Jurkat, Clone E6-1 (cell line): ENCODE data around the gene HORMAD2.
A peak's percentile ranks its signal among the peaks of the same experiment; 100 is the strongest.

Source experiments
- DNase-seq: peaks from one replicate; pipeline ENCODE4 v3.0.0-alpha.2; 2011; ENCODE audit warnings: low read depth, low spot score
- H3K4me3 ChIP-seq: 2 replicates; pipeline ENCODE4 v1.5.1; 2011; ENCODE audit warnings: mild to moderate bottlenecking, low read length, control low read depth, moderate library complexity

HORMAD2 gene

DNA sequence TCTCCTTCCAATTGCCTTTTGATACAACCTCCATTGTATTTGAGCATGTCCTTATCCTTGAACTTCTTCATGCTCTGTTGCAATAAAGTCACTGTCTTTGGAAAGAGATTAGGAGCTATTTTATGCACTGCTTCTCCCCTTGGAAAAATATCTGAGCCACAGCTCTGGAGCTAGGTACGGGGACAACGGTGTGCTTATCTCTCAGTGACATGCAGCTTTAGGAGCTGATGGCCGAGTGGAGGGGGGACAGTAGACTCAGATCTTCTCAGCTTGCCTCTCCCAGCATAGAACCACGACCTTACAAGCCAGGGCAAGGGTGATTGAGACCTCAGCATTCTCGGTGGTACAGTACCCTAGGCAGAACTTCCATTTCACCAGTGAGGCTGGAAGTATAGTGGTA lies 64.1 kb downstream of the HORMAD2 start:
- no peak for DNase-seq
- H3K4me3 ChIP-seq = no peak overlapping the region

DNA sequence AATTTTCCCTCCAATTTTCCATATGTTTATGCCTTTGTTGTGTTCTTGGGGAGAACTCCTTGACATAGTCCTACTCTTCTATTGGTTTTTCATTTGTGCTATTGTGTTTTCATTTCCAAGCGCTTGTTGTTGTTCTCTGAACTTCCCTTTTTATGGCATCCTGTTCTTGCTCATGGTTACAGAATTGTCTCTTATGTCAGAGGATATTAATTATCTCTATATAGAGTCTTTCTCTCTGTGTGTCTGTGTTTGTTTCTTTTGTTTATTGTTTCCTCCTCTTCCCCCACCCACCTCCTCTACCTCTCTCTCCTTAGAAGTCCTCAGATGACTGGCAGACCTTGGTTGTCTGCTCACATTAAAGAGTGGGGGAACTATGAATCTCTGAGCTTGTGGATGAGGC lies 69.9 kb downstream of the HORMAD2 start:
- no peak overlapping the region for H3K4me3 ChIP-seq
- no peak for DNase-seq

DNA sequence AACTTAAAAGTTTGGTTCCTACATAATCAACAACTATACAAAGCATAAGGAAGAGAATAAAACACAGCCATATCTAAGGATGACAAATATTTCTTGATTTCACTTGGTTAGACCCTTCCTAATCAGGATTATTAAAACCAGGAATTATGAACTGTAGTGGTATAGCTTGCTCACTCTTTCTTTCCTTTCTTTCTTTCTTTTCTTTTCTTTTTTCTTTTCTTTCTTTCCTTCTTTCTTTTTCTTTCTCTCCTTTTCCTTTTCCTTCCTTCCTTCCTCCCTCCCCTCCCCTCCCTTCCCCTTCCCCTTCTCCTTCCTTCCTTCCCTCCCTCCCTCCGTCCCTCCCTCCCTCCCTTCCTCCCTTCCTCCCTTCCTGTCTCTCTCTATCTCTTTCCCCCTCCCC lies 78.0 kb downstream of the HORMAD2 start:
- H3K4me3 ChIP-seq = no peak overlapping the region
- no peak for DNase-seq

DNA sequence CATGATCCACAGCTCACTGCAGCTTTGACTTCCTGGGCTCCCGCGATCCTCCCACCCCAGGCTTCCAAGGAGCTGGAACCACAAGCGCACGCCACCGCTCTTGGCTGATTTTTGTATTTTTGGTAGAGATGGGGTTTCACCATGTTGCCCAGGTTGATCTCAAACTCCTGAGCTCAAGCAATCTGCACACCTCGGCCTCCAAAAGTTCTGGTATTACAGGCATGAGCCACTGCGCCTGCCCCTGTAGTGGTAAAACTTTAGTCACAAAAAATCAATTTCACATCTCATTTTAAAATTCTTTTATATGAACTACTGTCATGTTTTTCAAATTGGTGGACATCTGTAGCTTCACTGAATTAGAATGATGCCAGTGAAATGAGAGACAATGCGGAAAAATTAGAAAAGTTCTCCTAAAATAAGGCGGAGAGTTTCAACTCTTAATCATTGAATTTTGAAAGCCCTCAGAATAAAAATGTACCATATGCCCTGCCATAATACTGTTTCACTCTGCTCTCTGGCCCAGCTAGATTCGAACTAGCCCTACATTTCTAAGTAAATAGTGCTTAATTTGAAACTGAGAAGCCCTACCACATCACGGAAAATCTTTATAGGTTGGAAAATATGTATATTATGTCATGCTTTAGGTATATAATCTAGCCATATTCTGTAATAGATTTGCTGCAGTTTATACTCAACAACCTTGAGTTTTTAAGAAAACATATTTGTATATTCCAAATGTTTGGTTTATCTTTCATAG lies 78.7 kb downstream of the HORMAD2 start:
- no peak for DNase-seq

DNA sequence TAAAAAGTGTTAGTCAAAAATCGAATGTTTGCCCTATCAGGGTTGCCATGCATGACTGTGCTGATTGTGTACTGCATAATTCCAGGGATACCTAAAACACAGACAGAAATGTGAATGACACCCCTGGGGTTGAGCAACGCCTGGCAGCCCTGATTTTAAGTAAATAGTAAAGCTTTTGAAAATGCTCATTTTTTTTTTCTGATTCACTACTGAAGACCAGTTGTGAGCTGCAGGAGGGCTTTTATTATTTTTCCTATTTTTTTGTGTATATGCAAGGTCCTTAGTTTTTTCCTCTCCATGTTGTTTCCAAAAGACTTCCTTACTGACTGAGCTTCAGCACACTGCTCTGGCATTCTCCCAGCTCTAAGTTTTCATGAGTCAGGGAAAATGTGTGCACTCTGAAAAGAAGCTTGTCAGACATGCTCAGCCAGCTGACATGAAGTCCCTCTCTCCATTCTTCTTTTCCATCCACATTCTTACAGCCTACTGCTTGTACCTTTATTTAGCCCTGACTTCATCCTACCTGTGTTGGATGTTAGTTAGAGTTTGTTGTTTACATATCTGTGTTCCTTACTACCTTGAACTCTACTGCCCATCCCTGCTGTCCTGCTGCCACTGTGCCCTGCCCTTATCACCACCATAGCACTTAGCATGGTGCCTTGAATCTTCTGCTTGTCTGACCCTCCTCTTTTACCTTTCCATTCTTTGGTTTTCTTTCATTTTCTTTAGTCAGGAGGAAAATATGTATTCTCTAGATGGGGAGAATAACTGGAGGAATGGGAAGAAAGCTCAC lies 79.5 kb downstream of the HORMAD2 start:
- DNase-seq = no peak
- no peak overlapping the region for H3K4me3 ChIP-seq

More for the DNA sequence above, 78.7 kb downstream of the HORMAD2 start:
- no peak overlapping the region for H3K4me3 ChIP-seq

DNA sequence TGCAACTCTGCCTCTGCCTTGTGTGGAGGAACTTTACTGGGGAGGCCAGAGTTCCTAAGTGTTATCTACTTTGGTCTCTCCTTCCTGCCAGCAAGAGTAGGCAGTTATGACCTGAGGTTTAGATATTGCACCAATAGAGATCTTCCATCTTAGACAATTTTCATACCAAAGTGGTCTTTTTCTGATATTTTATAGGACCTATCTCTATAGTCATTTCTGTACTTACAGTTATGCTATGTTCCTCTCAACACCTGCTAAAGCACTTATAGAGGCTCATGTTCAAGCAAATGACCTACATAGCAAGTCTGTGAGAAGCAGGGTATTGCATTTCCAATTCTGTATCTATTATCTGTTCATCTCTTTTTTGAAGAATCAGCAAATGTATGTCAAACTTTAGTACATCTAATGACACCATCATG lies 80.8 kb downstream of the HORMAD2 start:
- no peak for DNase-seq
- H3K4me3 ChIP-seq = no peak overlapping the region

DNA sequence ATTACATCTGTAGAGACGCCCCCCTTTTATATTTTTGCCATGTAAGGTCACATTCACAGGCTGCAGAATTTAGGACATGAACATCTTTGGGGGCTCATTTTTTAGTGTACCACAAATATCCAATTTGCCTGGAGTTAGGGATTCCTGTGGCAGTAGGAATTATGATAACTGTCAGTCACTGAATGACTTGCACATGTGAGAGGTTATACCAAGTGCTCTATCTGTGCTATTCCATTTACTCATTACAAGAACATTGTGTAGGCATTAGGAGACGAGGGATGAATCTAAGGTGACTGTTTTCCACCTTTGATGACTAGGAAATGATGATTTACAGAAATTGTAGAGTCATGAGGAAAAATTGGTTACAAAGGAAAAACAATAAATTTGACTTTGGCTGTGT lies 87.0 kb downstream of the HORMAD2 start:
- H3K4me3 ChIP-seq = no peak overlapping the region
- DNase-seq = no peak

DNA sequence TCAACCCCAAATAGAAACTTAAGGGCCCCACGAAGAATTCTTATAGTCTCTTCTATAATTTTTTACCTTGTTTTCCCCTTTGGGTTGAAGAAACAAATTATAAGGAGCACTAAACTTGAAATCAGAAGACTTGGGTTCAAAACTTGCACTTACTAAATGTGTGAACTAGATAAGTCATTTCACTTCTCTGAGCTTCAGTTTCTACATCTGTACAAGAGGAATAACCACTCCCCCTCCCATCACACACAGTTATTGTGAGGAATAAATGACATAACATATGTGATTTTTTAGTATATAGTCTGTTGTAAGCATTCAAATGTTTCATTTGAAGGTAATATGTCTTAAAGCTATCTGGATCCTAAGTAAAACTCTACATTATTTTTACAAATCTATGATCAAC lies 87.5 kb downstream of the HORMAD2 start:
- H3K4me3 ChIP-seq = no peak overlapping the region
- DNase-seq = no peak

DNA sequence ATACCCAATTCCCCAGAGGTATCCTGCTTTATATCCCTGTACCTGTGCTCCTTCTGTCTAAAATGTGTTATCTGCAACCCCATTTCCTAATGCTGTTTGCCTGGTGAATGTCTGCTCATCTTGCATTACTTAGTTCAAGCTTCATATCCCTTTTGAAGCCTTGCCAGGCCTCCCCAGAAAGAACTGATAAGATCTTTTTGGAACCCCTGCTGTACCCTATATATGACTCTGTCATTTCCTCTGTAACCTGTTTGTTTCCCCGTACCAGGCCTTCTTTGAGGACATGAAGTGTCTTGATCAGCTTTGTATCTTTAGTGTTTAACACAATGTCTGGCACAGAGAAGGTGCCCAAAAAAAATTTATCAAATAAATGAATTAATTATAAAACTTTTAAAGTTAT lies 88.7 kb downstream of the HORMAD2 start:
- DNase-seq = peak; percentile 71
- H3K4me3 ChIP-seq = no peak overlapping the region

DNA sequence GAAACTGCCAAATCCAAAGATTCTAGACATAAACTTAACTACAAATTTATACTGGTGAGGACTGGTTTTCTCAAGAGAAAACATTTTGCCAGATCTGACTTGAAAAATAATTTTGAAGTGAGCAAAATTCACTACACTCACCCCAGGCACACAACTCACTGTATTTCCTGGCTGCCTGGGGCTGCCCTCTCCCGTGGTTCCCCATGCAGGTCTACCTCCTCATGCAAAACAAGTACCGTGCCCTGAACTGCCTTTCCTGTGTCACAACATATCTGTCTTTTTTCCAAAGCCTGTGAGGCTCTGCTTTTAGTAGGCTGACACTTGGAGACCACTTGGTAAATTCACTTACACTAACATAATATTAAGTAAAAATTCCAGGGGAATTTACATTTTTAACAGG lies 89.9 kb downstream of the HORMAD2 start:
- no peak for DNase-seq

DNA sequence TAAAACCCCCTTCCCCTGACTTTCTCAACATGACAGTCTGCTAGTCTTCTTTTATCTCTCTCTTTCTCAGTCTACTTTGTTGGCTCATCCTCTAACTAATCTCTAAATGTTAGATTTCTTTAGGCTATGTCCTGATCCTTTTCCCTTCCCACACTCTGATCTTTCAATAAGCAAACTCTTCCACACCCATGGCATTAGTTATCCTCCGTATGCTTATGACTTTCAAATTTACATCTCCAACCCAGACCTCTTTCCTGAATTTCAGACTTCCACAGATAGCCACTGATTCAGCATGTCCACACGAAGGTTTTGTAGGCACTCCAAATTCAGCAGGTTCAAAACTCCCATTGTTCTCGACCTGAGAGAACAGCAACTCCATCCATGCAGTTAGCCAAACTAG lies 90.7 kb downstream of the HORMAD2 start:
- DNase-seq = no peak
- H3K4me3 ChIP-seq = no peak overlapping the region

More for the DNA sequence above, 89.9 kb downstream of the HORMAD2 start:
- no peak overlapping the region for H3K4me3 ChIP-seq

DNA sequence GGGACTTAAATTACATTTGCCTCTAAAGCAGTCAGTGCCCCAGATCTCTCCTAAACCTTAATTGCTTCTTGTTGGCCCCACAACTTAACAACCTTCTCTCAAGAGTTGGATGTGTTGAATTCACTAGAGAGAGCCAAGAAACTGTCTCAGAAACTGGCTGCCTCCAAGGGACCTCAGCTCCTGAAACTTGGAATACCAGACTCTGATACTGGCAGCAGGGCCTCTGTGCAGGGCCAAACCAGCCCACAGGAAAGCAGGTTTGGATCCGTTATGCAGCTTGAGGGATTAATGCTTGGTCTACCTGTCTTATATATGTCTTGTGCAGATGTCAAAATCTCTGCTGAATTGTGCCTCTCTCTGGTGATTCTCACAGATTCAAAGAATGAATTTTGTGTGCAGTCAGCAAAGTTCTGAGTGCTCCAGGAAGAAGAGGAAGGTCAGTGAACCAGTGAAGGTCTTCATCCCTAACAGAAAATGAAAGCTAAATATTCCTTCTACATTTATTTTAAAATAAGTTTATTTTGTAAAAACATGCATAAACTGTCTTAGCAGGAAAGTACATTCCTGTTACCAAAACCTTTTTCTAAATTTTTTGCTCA lies 95.5 kb downstream of the HORMAD2 start:
- no peak overlapping the region for H3K4me3 ChIP-seq
- DNase-seq = no peak

DNA sequence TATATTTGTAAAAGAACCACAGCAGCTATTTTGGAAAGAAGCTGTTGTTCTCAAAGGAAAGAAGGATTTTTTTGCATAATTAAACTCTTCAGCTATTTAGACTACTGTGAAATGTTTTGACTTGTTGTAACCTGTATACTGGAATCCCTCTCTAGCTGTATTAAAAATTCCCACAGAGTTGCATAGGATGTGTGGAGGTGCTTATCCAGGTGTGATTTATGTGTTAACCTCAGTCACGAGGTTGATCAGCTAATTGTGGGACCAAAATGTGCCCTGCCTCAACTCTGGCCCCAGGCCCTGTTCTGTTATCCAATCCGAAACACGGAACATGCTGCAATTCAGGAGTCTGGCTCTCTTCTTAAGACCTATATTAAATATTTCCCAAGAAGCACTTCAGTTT lies 96.2 kb downstream of the HORMAD2 start:
- no peak overlapping the region for H3K4me3 ChIP-seq
- no peak for DNase-seq

DNA sequence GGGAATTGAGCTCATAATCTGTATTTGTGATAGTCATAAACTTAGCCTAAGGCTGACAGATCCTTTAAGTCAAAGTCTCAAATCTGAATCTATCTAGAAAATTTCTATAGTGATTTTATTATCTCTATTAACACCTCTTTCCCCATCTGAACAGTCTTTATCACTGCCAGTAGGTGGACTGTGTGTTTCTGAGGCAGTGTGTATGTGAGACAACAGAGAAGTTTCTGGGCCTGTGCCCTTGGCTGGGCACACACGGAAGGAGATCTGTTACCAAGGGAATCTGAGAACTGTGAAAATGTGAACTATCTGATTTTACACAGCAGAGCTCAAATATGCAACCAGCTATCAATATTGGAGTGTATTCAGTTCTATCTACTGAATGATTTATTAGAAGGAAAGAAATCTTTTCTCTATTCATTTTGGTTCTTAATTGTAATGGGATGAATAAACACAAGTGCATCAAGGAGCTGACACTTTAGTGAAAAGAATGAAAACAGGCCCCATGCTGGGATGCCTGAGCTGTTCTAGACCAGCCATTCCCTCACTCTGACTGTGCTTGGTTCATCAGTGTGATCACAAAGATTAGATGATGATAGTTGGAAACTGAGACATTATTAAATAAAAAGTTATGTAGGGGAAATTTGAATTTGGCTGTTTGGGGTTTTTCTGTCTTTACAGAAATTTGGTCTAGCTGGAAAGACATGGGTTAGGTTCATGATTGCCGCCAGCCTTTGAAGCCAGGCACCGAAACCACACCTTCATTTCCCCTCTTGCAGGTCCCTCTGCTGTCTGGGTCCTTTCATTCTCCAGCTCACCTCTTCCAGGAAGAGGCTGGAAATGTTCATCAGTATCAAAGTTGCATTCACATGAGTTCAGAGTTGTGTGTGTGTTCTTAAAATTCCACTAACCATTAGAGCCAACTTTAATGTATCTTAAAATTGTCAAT lies 98.2 kb downstream of the HORMAD2 start:
- no peak overlapping the region for H3K4me3 ChIP-seq
- peak; percentile 74 for DNase-seq

DNA sequence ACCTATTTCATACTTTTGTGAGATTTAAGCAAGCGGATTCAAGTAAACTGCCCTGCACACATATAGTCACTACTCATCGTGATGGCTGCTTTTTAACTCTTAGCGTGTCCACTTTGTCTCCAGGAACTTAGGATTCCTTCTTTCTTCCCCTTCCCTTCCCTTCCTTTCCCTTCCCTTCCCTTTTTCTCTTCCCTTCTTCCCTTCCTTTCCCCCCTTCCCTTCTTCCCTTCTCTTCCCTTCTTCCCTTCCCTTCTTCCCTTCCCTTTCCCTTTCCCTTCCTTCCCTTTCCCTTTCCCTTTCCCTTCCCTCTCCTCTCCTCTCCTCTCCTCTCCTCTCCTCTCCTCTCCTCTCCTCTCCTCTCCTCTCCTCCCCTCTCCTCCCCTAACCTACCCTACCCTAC lies 100.4 kb downstream of the HORMAD2 start:
- no peak for DNase-seq
- H3K4me3 ChIP-seq = no peak overlapping the region

DNA sequence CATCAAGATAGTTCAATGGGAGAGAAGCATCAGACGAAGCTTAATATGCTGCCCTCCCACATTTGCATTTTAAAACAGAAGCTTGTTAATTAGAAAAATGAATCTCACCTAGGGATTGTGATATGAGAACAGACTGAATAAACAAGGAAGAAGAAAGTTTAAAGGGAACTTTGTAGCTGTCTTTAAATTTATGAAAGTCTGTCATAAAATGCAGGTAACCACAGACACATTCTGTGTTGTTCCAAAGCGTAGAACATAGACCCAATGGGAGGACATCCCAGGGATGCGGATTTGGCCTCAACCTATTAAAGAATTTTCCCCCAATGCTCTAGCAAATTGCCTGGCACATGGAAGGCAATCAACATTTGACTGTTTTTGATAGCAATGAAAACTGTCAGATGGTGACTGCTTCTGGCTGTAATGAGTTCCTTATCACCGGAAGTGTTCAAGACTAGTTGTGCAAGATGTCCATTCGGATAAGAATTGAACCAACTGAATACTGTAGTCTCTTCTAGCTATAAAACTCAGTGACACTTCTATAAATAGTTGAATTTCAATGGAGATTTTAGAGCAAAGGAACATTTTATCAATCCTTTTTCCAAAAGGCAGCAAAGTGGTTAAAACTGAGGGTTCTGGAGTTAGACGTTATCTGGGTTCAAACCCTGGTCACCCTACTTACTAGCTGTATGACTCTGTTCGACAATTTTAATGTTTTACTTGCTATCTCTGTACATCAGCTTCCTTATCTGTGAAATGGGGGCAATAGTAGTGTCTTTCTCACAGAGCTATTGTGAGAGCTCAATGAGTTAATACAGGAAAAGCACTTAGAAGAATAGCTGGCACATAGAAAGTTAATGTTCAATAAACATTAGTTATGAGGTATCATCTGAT lies 101.4 kb downstream of the HORMAD2 start:
- no peak overlapping the region for H3K4me3 ChIP-seq
- no peak for DNase-seq

DNA sequence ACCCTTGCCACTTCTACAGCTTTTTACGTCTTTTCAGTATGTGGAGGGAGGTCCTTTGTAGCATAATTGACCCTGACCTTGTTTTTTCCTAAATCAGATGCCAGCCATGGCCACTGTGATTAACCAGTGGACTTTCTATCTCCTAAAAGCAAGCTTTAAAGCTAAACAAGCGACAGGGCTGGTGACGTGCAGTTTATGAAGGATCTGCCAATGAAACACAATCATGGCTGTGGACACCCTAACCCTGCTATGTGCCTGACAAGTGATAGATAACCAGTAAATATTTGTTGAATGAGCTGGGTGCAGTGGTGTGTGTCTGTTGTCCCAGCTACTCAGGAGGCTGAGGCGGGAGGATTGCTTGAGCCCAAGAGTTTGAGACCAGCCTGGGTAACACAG lies 102.1 kb downstream of the HORMAD2 start:
- no peak overlapping the region for H3K4me3 ChIP-seq
- DNase-seq = no peak

DNA sequence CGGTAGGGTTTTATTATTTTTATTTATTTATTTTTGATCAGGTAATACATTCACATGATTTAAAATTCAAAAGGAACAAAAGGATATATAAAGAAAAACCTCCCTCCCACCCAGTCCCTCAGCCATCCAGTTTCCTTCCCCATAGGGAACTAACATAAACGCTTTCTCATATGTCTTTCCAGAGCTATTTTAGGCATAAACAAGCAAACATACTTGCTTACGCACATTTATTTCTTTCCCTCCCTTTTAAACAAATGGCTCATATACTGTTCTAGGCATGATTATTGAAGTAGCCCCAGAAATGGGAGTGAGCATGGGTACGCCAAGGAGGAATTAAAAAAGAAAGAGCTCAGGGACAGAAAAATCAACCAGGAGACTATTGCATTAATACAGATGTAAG lies 102.6 kb downstream of the HORMAD2 start:
- DNase-seq = no peak
- no peak overlapping the region for H3K4me3 ChIP-seq
